GM12891 (cell line): Measurements from ENCODE around the gene GARIN3.

Experiments
- POLR2A ChIP-seq: IDR thresholded peaks from 2 replicates; pipeline ENCODE4 v1.6.1; 2011; ENCODE audit warnings: low read depth, low read length, control low read depth
- POLR2AphosphoS5 ChIP-seq: IDR thresholded peaks from 2 replicates; pipeline ENCODE4 v1.6.1; 2011; ENCODE audit warnings: low read depth, low read length, control low read depth
- TAF1 ChIP-seq: IDR thresholded peaks from 2 replicates; pipeline ENCODE4 v1.6.1; 2011; ENCODE audit warnings: low read depth, low read length, control low read depth

GRCh38 chr5:157159209-157159751, 6.8 kb downstream of the GARIN3 start:
- no peak for TF ChIP-seq POLR2A
- no peak for TF ChIP-seq POLR2AphosphoS5
- no peak for TF ChIP-seq TAF1
